ENCODE measurements around the gene CEP164. TPM values are rescaled to one million over a fixed set of nuclear protein-coding genes. Genes with fewer than 3 reads are reported as not detected.

CEP164 gene
- total RNA-seq, 1 experiment from 2014 or later, result 47.4 TPM

GRCh38 chr11:117439256-117439655 is 111.6 kb downstream of the CEP164 start:
- Mint-ChIP-seq H3K4me3 (ENCODE audit: unreplicated experiment) (no peak overlapping the region), H3K27ac (ENCODE audit: low read depth, unreplicated experiment) (no peak overlapping the region), H3K4me1 (ENCODE audit: insufficient read depth, unreplicated experiment) (no peaks in the 10 kb centered on the region), H3K9me3 (ENCODE audit: unreplicated experiment) (no peaks in the 10 kb centered on the region), H3K27me3 (ENCODE audit: insufficient read depth, unreplicated experiment) (peaks cover 65% of the 10 kb centered on the region), H3K36me3 (ENCODE audit: insufficient read depth, unreplicated experiment) (no peaks in the 10 kb centered on the region)
- intact Hi-C loops (cut with micrococcal nuclease), result no loop called here
- ChIA-PET CTCF (interaction anchor here (1.0 kb wide), 1 partner anchor 13 kb away, joined by 5 read pairs; no protein-coding TSS in a partner anchor), POLR2A (no interaction called here)
- DNase-seq (ENCODE audit: unreplicated experiment), result no peak
- no peak for TF ChIP-seq CTCF (IDR thresholded peaks at IDR 0.05; ENCODE audit: unreplicated experiment)
- BruUV-seq (replicated peaks), result no TSS peak

GRCh38 chr11:117440258-117440657 is 112.6 kb downstream of the CEP164 start:
- H3K36me3 Mint-ChIP-seq (ENCODE audit: insufficient read depth, unreplicated experiment), result no peaks in the 10 kb centered on the region

DNA sequence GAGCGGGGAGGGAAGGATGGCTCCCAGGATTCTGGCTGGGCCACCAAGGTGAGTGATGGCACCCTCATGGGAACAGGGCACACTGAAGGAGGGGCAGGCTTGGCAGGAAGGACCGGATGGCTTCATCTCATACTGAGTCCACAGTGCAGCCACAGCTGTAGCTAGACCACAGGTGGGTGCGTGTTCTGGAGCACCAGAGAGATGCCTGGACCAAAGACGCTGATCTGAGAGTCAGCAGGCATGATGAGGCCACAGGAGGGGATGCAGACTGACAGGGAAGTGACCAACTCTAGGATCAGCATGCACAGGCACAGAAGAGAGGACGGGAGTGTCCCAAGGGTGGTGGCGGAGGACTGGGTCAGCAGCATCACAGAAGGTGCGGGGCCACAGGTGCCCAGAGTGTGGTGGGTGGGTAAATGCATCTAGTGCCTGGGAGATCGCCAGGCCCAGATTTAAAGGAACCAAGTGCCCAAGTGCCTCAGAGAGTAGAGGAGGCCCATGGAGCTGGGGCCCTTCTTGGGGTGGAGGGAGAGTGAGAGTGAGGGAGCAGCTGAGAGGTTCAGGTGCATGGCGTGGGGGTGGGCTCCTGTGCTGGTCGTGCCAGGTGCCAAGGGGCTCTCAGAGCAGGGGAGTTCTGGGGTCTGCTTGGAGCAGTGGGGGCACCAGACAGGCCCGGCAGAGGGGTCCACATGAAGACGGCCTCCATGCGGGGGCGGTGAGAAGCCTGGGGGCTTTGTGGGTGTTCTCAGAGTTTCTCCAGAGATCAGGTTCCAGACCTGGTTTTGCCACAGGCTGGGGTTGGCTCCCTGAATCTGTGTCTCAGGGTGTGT is 113.7 kb downstream of the CEP164 start:
- Mint-ChIP-seq H3K4me1 (ENCODE audit: insufficient read depth, unreplicated experiment) (no peaks in the 10 kb centered on the region), H3K27me3 (ENCODE audit: insufficient read depth, unreplicated experiment) (peaks cover 74% of the 10 kb centered on the region), H3K36me3 (ENCODE audit: insufficient read depth, unreplicated experiment) (no peaks in the 10 kb centered on the region), H3K9me3 (ENCODE audit: unreplicated experiment) (no peaks in the 10 kb centered on the region), H3K27ac (ENCODE audit: low read depth, unreplicated experiment) (no peak overlapping the region), H3K4me3 (ENCODE audit: unreplicated experiment) (no peak overlapping the region)
- ChIA-PET POLR2A (no interaction called here), CTCF (interaction anchor here (1.1 kb wide), 1 partner anchor 16 kb away, joined by 3 read pairs; no protein-coding TSS in a partner anchor)
- no peak for TF ChIP-seq CTCF (IDR thresholded peaks at IDR 0.05; ENCODE audit: unreplicated experiment)
- DNase-seq (ENCODE audit: unreplicated experiment), result no peak
- intact Hi-C loops (cut with micrococcal nuclease), result no loop called here
- BruUV-seq (replicated peaks), result no TSS peak

More at GRCh38 chr11:117440258-117440657, 112.6 kb downstream of the CEP164 start:
- CTCF ChIA-PET, result interaction anchor here (0.8 to 1.1 kb wide), 2 partner anchors 14 to 15 kb away, joined by 3 to 4 read pairs; no protein-coding TSS in a partner anchor
- Mint-ChIP-seq H3K27me3 (ENCODE audit: insufficient read depth, unreplicated experiment) (peaks cover 73% of the 10 kb centered on the region), H3K27ac (ENCODE audit: low read depth, unreplicated experiment) (no peak overlapping the region), H3K4me3 (ENCODE audit: unreplicated experiment) (no peak overlapping the region), H3K4me1 (ENCODE audit: insufficient read depth, unreplicated experiment) (no peaks in the 10 kb centered on the region), H3K9me3 (ENCODE audit: unreplicated experiment) (no peaks in the 10 kb centered on the region)
- no peak for DNase-seq (ENCODE audit: unreplicated experiment)
- POLR2A ChIA-PET, result no interaction called here
- intact Hi-C loops (cut with micrococcal nuclease), result no loop called here
- BruUV-seq (replicated peaks), result no TSS peak
- no peak for TF ChIP-seq CTCF (IDR thresholded peaks at IDR 0.05; ENCODE audit: unreplicated experiment)

GRCh38 chr11:117442049-117442868 is 114.6 kb downstream of the CEP164 start:
- H3K36me3 Mint-ChIP-seq (ENCODE audit: insufficient read depth, unreplicated experiment), result no peaks in the 10 kb centered on the region
- intact Hi-C loops (cut with micrococcal nuclease), result no loop called here
- POLR2A ChIA-PET, result no interaction called here

More at GRCh38 chr11:117442049-117442868, 114.6 kb downstream of the CEP164 start:
- Mint-ChIP-seq H3K27ac (ENCODE audit: low read depth, unreplicated experiment) (no peak overlapping the region), H3K9me3 (ENCODE audit: unreplicated experiment) (no peaks in the 10 kb centered on the region), H3K27me3 (ENCODE audit: insufficient read depth, unreplicated experiment) (peaks cover 74% of the 10 kb centered on the region), H3K4me3 (ENCODE audit: unreplicated experiment) (no peak overlapping the region), H3K4me1 (ENCODE audit: insufficient read depth, unreplicated experiment) (no peaks in the 10 kb centered on the region)
- BruUV-seq (replicated peaks), result no TSS peak
- DNase-seq (ENCODE audit: unreplicated experiment), result no peak
- TF ChIP-seq CTCF (IDR thresholded peaks at IDR 0.05; ENCODE audit: unreplicated experiment), result no peak
- CTCF ChIA-PET, result no interaction called here

All from MCF 10A (cell line).